Adrenal gland (tissue), 5 donors: ENCODE measurements around the gene GAL.

Source experiments
- POLR2A ChIP-seq, 2 donors: fragments of 450-650 bp; IDR thresholded peaks; one replicate each; pipeline ENCODE4 v1.6.1; 2017; ENCODE audit warnings: antibody characterized with exemption in 2 of 2, mild to moderate bottlenecking in 2 of 2, moderate library complexity in 1 of 2
- TF ChIP-seq, protein P1 (sequence below), 6 experiments: fragments of 450-650 bp in 4 of 6; fragments of 200-600 bp in 2 of 6; sonication (generic) in 1 of 6; IDR thresholded peaks; 1 replicate in 5 of 6; 2 replicates in 1 of 6; pipeline versions ENCODE4 v1.5.1 to v1.8.0; 2016 to 2021; ENCODE audit warnings: antibody characterized with exemption in 6 of 6, mild to moderate bottlenecking in 2 of 6, moderate library complexity in 1 of 6
- donor health status: DM: no; HTN: no; CAD: no.

DNA sequence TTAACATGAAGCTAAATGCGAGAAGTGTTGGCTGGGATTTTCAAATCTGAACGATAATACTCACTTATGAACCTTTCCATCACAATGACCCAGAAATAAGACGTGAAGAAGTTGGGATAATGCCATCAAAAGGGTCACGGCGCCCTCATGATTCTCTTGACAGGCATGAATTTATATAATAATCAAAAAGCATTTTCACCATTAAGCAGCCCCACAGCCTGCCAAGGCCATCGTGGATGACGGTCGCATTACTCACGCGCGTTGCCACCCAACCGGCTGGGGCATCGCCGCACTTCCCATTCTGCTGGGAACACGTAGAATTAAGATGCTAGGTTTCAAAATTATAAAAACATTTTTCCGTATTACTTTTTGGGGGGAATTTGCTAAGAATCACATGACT is 18.9 kb upstream of the GAL start:
- no peak for TF ChIP-seq POLR2A (IDR thresholded peaks at IDR 0.05)
- TF ChIP-seq, protein P1, sequence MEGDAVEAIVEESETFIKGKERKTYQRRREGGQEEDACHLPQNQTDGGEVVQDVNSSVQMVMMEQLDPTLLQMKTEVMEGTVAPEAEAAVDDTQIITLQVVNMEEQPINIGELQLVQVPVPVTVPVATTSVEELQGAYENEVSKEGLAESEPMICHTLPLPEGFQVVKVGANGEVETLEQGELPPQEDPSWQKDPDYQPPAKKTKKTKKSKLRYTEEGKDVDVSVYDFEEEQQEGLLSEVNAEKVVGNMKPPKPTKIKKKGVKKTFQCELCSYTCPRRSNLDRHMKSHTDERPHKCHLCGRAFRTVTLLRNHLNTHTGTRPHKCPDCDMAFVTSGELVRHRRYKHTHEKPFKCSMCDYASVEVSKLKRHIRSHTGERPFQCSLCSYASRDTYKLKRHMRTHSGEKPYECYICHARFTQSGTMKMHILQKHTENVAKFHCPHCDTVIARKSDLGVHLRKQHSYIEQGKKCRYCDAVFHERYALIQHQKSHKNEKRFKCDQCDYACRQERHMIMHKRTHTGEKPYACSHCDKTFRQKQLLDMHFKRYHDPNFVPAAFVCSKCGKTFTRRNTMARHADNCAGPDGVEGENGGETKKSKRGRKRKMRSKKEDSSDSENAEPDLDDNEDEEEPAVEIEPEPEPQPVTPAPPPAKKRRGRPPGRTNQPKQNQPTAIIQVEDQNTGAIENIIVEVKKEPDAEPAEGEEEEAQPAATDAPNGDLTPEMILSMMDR (IDR thresholded peaks at IDR 0.05) = no peak
